NCI-H510A treated with DMSO at 0.1 percent for 48 hours (cell line): ENCODE data around the gene NUP214.
"Not testable (repeated sequence)": the region's sequence is repeated elsewhere in the genome, so short reads cannot be mapped to it uniquely, and the experiment has no call there.

Source experiments
- DNase-seq: peaks from one replicate; lab custom pipeline; 2025; lab: John Stamatoyannopoulos, UW

Gene NUP214

GRCh38 chr9:131259916-131260597, 134.7 kb downstream of the NUP214 start:
- DNase-seq = no peak

- no peak for DNase-seq
Observed at GRCh38 chr9:131260751-131261452, 135.5 kb downstream of the NUP214 start.

- no peak for DNase-seq
Observed at GRCh38 chr9:131262327-131263032, 137.1 kb downstream of the NUP214 start.

GRCh38 chr9:131263033-131263343, 137.6 kb downstream of the NUP214 start:
- DNase-seq = not testable (repeated sequence)

- no peak for DNase-seq
Observed at GRCh38 chr9:131263701-131264100, 138.3 kb downstream of the NUP214 start.

GRCh38 chr9:131264231-131264630, 138.8 kb downstream of the NUP214 start:
- DNase-seq = no peak

DNA sequence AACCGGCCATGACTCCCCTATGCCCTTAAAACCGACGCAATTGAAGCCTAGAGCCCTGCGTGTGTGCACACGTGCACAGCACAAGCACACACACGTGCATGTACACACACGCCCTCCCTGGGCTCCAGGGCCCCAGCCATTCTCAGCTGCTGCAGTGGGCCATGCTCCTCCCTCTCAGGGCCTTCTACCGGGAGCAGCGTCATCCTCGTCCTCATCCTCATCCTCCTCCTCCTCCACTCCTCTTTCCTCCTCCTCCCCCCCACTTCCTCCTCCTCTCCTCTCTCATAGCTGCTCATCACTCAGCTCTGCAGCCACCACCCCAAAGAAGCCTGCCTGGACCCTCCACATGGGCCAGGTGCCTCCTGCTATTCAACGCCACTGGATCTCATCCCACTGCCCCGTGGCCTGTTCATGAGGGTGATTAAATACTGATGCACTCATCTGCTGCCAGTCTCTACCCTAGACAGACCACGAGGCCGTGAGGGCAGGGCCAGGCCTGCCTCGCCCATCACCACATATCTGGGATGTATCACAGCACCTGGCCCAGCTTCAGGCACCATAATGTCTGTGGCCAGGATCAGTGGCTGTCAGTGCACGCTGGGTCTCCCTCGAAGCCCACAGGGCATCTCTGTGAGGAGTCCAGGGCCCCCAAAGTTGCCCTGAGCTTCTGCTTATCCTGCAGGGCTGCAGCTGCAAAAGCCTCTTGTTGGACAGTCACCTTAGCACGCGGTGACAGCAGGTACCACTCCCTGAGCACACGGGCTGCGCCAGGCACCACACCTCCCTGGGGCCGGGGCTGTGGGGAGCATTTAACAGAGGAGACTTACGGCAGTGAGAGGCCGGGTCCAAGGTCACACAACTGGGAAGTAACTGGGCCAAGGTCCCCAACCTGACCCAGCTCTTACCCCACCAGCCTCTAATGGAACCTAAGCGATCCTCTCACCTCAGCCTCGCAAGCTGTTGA, 141.2 kb downstream of the NUP214 start:
- DNase-seq = no peak

DNA sequence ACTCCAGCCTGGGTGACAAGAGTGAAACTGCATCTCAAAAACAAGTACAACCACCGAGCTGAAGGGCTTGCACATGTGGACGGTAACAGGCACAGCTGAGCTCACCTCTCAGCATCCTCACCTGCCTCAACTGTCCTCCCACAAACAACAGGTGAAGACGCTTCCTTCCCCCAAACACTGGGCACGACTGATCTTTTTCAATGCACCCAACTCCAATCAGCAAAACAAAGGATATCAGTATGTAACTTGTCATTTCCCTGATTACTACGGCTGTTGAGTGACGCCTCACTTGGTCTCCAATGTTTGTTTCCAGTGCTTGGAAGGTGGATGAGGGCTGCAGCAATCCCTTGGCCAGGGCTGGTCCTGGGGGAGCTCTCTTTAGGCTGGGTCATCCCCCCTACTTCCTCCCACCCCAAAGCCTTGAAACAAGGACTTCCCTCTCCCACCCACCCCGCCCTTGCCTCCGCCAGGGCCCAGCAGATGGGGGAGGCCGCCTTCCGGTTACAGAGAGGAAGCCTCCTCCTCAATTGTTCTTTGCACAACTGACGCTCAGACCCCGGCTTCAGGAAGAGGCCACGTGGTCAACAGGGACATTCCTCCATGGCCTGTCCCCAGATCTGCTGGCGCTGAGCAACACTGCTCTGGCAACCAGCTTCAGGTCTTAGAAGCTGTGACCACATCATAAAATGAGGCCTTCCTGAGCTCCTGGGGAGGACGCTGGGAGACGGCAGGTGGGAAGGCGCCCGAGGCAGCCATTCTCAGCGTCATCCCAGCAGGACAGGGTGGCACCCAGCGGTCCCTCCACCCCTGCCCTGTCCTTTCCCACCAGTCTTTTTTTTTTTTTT, 145.0 kb downstream of the NUP214 start:
- DNase-seq = no peak

DNA sequence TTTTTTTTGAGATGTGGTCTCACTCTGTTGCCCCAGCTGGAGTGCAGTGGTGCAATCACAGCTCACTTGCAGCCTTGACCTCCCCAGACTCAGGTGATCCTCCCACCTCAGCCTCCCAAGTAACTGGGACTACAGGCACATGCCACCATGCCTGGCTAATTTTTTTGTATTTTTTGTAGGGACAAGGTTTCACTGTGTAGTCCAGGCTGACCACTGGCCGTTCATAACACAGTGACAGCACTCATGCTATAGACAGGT, 145.6 kb downstream of the NUP214 start:
- DNase-seq = not testable (repeated sequence)

DNA sequence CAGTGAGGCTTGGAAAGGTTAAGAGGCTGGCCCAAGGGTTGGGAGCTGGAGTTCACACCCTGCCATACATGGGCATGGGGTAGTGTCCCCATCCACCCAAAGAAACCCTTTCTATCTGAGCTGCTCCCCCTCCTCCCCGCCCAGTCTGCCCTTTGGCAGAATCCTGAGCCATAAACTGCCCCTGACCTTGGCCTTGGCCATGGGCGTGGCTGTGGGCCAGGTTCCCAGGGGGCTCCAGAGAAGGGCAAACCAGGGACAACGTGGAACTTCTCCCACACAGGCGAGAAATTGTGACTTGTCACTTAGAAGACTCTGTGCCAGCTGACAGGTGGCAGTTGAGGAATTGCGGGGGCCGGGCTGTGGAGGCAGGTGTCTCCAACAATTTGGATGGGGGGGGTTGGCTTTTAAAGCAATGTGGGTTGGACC, 146.1 kb downstream of the NUP214 start:
- no peak for DNase-seq

- DNase-seq = no peak
Observed at GRCh38 chr9:131272212-131272611, 146.8 kb downstream of the NUP214 start.

DNA sequence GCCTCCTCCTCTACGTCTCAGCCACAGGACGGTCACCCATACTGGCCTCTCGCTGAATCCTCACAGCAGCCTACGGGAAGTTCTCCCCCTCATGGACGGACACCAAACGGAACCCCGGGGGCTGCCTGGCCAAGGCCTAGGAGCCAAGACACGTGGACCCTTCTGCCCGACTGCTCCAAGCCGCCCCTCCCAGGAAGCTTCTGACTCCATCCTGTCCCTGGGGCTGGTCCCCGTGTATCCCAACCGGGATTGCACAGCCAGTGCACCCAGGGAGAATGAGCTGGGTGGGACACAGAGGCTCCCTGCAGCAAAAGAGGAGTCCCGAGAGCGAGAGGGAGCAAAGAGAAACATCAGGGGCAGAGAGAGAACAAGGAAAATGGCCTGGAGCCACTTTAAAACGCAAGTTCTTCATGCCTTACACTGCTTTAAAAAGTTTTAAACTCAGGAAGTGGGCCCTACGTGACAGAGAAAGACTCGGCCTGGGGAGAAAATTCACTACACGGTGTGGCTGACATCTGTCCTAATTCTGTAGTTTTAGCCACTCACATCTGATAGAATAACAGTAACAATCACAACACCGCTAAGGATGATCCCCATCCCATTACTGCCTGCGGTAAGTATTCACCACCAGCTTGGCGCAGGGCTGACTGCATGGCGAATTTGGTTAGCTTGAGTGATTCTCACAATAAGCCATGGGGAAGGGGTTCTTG, 147.9 kb downstream of the NUP214 start:
- DNase-seq = no peak

DNA sequence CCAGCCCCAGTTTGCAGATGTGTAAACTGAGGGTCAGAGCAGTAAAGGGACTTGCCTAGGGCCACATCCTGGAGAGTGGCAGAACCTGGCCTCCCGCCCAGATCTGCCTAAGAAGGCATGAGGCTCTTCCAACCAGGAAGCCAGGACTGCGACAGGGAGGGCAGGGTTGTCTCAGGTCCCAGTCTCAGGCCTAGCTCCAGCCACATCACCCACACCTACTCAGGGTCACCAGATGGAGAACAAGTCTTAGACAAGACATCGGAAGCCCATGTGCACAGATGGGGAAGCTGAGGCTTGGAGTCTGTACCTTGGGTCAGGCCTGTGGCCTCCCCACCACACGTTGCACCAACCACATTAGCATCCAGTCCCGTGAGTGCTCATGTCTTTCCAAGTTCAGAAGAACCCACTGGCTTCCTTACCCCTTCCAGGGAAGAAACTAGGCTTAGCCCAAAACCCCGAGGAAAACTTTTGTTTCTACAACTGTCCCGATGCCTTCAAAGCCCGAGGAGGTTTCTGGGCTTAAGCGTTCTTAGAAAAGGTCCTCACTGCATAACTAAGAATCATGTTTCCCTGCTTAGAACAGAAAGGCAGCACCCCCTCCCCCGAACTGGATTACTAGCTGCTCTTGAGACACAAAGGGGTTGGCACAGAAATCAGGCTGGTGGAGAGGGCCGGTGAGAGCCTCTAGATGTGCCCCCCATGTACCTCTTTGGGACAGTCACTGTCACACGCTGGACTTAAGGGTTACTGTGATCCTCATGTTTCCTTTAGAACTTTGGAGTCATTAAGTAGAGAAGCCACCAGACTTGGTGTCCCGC, 148.7 kb downstream of the NUP214 start:
- DNase-seq = no peak

- DNase-seq = no peak
Observed at GRCh38 chr9:131274674-131275331, 149.4 kb downstream of the NUP214 start.

DNA sequence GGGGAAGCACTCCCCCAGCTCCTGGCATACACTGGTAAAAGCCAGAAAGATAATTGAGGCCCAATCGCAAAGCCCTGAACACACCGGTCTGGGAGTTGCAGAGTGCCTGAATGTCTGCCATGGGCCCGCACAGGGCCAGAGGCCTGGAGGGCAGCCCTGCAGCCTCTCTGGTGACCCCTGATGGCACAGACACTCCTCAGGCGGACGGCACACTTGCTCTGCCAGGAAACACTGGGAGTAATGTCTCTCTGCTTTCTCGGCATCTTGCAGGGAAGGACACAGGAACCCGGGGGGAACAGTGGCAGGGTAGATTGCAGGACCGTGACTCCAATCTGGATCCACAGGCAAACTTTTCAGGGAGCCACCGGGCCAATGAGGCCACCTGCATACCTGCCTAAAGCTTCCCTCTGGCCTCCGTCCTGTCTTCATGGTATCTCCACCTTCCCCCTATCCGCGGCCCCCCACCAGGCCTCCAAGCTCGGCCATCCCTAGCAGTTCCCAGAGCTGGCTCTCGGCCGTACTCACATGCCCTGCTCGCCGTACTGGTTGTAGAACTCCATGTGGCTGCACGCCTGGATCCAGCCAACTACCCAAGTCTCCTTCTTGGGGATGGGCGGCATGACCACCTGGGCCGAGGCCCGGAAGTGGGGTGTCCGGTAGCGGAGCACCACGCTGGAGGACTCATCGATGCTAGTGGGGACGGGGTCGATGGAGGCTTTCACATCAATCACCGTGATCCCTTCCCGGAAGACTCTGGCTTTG, 150.1 kb downstream of the NUP214 start:
- DNase-seq = no peak

DNA sequence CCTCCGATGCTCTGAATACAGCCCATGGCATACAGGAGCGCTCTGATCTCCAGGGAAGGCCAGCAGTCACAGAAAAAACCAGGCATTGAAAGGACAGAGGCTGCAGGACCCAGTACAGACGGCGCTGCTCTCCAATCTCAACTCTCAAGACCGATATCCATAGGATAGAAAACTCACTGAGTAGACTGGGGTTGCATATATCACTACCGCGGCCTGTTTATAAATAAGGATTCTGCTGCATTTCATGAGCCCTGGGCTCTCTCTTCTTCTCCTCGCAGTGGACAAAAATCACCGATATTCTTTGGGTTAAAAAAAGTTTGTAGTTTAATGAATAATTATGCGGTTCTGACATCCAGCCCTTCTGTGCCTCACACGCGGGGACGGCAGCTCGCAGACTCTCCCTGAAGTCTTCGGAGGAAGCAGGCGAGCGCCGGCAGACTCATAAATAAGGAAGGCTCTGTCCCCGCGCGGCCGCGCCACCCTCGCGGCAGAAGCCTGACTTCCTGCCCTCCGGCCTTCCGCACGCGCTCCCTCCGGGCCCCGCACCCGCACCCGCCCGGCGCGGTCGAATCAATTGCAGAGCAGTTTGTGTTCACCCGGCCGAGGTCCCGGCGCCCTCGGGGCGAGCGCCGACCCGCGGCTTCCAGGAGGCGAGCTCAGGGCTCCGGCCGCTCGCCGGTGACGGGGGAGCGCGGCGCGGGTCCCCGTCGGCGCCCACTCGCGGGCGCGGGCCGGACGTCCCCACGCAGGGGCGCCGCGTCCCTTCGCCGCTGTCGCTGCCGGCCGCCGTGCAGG, 150.9 kb downstream of the NUP214 start, which contains the start of gene FAM78A:
Gene FAM78A, minus strand, starts transcription at position 417 of the 795 bp plus-strand sequence. Its CDS starts 331 bp downstream, at position 86.
- DNase-seq = no peak

- no peak for DNase-seq
Observed at GRCh38 chr9:131276891-131277286, 151.5 kb downstream of the NUP214 start.
